ENCODE data around the gene KCNH2. TPM values are rescaled to one million over a fixed set of nuclear protein-coding genes. Genes with fewer than 3 reads are reported as not detected.
A peak's percentile ranks its signal among the peaks of the same experiment; 100 is the strongest.

KCNH2 gene
- total RNA-seq, 1 experiment from 2014 or later, result 16.2 TPM

DNA sequence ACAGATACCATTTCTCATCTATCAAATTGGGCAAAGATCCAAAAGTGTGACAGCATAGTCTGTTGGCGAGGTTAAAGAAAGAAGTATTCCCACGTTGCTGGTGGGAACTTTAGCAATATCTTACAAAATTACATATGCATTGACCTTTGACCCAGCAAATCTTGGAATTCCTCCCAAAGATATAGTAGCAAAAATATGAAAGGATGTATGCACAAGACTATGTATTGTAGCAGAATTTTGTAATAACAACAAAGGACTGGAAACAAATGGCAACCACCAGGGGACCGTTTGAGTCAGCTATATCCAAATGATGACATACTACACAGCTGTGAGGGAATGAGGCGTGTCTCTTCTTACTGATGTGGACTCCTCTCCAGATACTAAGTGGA lies 50.2 kb downstream of the KCNH2 start:
- no peak for ATAC-seq
- ChIA-PET POLR2A (interaction anchor here (0.6 kb wide), 1 partner anchor 100 kb away, joined by 3 read pairs; no protein-coding TSS in a partner anchor), CTCF (interaction anchor here (1.5 kb wide), 1 partner anchor 35 kb away, joined by 5 read pairs; no protein-coding TSS in a partner anchor)
- Mint-ChIP-seq H3K9me3 (no peaks in the 10 kb centered on the region), H3K4me1 (no peaks in the 10 kb centered on the region), H3K36me3 (no peaks in the 10 kb centered on the region), H3K4me3 (no peak overlapping the region), H3K27ac (no peak overlapping the region), H3K27me3 (ENCODE audit: low read depth) (no peaks in the 10 kb centered on the region)
- DNase-seq (ENCODE audit: low spot score), result no peak
- TF ChIP-seq CBFB (CRISPR knock-in tag; IDR thresholded peaks at IDR 0.05; ENCODE audit: low read depth) (no peak), GRHL2 (CRISPR knock-in tag; IDR thresholded peaks at IDR 0.05; ENCODE audit: insufficient replicate concordance, severe bottlenecking) (no peak), ZNF121 (CRISPR knock-in tag; IDR thresholded peaks at IDR 0.05) (no peak), ZNF423 (CRISPR knock-in tag; IDR thresholded peaks at IDR 0.05) (no peak), ZNF263 (CRISPR knock-in tag; IDR thresholded peaks at IDR 0.05; ENCODE audit: low read depth) (no peak), KAT7 (CRISPR knock-in tag; IDR thresholded peaks at IDR 0.05; ENCODE audit: borderline replicate concordance) (no peak), TEAD1 (CRISPR knock-in tag; IDR thresholded peaks at IDR 0.05) (no peak), SMAD3 (CRISPR knock-in tag; IDR thresholded peaks at IDR 0.05; ENCODE audit: borderline replicate concordance) (no peak), NR1H2 (CRISPR knock-in tag; IDR thresholded peaks at IDR 0.05) (no peak), CREB1 (CRISPR knock-in tag; IDR thresholded peaks at IDR 0.05) (no peak), PRRX2 (CRISPR knock-in tag; IDR thresholded peaks at IDR 0.05) (no peak), NFE2L1 (CRISPR knock-in tag; IDR thresholded peaks at IDR 0.05) (no peak), CREM (CRISPR knock-in tag; IDR thresholded peaks at IDR 0.05) (no peak), ZNF232 (CRISPR knock-in tag; IDR thresholded peaks at IDR 0.05) (no peak), ZNF416 (CRISPR knock-in tag; IDR thresholded peaks at IDR 0.05) (no peak)
- TF ChIP-seq, protein P1, sequence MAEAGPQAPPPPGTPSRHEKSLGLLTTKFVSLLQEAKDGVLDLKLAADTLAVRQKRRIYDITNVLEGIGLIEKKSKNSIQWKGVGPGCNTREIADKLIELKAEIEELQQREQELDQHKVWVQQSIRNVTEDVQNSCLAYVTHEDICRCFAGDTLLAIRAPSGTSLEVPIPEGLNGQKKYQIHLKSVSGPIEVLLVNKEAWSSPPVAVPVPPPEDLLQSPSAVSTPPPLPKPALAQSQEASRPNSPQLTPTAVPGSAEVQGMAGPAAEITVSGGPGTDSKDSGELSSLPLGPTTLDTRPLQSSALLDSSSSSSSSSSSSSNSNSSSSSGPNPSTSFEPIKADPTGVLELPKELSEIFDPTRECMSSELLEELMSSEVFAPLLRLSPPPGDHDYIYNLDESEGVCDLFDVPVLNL (CRISPR knock-in tag; IDR thresholded peaks at IDR 0.05; ENCODE audit: borderline replicate concordance, low read depth), result no peak
- TF ChIP-seq, protein P2, sequence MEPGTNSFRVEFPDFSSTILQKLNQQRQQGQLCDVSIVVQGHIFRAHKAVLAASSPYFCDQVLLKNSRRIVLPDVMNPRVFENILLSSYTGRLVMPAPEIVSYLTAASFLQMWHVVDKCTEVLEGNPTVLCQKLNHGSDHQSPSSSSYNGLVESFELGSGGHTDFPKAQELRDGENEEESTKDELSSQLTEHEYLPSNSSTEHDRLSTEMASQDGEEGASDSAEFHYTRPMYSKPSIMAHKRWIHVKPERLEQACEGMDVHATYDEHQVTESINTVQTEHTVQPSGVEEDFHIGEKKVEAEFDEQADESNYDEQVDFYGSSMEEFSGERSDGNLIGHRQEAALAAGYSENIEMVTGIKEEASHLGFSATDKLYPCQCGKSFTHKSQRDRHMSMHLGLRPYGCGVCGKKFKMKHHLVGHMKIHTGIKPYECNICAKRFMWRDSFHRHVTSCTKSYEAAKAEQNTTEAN (CRISPR knock-in tag; IDR thresholded peaks at IDR 0.05), result no peak

DNA sequence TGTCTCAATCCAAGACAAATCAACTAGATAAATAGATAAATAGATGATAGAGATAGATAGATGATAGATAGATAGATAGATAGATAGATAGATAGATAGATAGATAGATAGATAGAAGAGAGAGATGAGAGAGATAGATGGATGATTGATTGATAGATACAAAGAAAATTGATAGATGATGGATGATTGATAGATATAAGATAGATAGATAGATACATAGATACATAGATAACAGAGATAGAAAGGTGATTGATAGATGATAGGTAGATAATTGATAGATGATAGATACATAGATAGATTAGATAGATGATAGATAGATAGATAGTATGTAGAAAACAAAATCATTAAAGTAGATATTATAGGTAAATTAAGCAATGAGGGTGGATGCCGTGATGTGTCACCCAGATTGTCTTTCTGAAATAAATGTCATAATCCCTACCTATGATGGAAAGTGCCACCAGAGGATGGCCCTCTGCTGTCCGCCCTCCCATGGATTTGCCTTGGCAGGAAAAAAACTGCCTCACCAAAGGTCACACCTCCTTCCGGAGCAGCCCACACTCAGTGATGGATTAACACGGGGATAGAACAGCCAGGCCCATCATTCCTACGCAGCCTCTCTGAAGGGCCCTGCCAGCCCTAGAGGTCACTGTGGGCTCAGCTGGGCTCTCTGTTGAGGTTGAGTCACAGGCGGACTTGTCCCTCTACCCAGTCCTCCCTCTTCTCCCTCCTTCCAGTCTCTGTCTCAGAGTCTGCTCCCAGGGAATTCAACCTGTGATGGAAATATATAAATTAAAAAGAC lies 50.8 kb downstream of the KCNH2 start:
- TF ChIP-seq IRF2 (CRISPR knock-in tag; IDR thresholded peaks at IDR 0.05; ENCODE audit: borderline replicate concordance, low read depth) (no peak), ZNF423 (CRISPR knock-in tag; IDR thresholded peaks at IDR 0.05) (no peak)
- TF ChIP-seq, protein P3, sequence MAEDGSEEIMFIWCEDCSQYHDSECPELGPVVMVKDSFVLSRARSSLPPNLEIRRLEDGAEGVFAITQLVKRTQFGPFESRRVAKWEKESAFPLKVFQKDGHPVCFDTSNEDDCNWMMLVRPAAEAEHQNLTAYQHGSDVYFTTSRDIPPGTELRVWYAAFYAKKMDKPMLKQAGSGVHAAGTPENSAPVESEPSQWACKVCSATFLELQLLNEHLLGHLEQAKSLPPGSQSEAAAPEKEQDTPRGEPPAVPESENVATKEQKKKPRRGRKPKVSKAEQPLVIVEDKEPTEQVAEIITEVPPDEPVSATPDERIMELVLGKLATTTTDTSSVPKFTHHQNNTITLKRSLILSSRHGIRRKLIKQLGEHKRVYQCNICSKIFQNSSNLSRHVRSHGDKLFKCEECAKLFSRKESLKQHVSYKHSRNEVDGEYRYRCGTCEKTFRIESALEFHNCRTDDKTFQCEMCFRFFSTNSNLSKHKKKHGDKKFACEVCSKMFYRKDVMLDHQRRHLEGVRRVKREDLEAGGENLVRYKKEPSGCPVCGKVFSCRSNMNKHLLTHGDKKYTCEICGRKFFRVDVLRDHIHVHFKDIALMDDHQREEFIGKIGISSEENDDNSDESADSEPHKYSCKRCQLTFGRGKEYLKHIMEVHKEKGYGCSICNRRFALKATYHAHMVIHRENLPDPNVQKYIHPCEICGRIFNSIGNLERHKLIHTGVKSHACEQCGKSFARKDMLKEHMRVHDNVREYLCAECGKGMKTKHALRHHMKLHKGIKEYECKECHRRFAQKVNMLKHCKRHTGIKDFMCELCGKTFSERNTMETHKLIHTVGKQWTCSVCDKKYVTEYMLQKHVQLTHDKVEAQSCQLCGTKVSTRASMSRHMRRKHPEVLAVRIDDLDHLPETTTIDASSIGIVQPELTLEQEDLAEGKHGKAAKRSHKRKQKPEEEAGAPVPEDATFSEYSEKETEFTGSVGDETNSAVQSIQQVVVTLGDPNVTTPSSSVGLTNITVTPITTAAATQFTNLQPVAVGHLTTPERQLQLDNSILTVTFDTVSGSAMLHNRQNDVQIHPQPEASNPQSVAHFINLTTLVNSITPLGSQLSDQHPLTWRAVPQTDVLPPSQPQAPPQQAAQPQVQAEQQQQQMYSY (CRISPR knock-in tag; IDR thresholded peaks at IDR 0.05), result no peak
- TF ChIP-seq, protein P4, sequence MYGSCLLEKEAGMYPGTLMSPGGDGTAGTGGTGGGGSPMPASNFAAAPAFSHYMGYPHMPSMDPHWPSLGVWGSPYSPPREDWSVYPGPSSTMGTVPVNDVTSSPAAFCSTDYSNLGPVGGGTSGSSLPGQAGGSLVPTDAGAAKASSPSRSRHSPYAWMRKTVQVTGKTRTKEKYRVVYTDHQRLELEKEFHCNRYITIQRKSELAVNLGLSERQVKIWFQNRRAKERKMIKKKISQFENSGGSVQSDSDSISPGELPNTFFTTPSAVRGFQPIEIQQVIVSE (CRISPR knock-in tag; IDR thresholded peaks at IDR 0.05; ENCODE audit: borderline replicate concordance), result no peak
- H3K27me3 Mint-ChIP-seq (ENCODE audit: low read depth), result no peaks in the 10 kb centered on the region
- ATAC-seq, result peak; percentile 82
- no peak for DNase-seq (ENCODE audit: low spot score)
- no peaks in the 10 kb centered on the region for H3K36me3 Mint-ChIP-seq
- H3K4me3 Mint-ChIP-seq, result no peak overlapping the region
- H3K4me1 Mint-ChIP-seq, result no peaks in the 10 kb centered on the region
- POLR2A ChIA-PET, result interaction anchor here (0.6 kb wide), 1 partner anchor 101 kb away, joined by 3 read pairs; no protein-coding TSS in a partner anchor
- H3K9me3 Mint-ChIP-seq, result no peaks in the 10 kb centered on the region
- CTCF ChIA-PET, result interaction anchor here (0.6 to 1.5 kb wide), 2 partner anchors 36 to 86 kb away, joined by 5 to 7 read pairs; no protein-coding TSS in a partner anchor
- no peak overlapping the region for H3K27ac Mint-ChIP-seq

Measured in WTC11 (cell line).